Inflammatory macrophage (primary cell): Measurements from ENCODE around the gene DIPK1A.

Source experiments
- DNase-seq, 2 donors: peaks; one replicate each; pipeline ENCODE4 v3.0.0-alpha.2; 2020 to 2022

DIPK1A gene

DNA sequence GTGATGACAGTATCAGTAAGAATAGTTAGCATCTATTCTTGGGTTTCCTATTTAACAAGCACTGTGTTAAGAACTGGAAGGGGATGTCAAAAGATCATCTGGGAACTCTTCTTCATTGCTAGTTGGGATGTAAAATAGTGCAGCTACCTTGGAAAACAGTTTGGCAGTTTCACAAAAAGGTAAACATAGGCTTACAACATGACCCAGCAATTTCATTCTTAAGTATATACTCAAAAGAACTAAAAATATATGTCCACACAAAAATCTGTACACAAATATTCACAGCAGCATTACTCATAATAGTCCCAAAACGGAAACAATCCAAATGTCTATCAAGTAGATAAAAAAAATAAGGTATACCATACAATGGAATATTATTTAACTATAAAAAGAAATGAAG is 45.7 kb downstream of the DIPK1A start:
- DNase-seq: no peak

GRCh38 chr1:92913093-92913819 is 48.0 kb downstream of the DIPK1A start:
- no peak for DNase-seq

- no peak for DNase-seq
Measured at GRCh38 chr1:92910081-92910480, 51.2 kb downstream of the DIPK1A start.

DNA sequence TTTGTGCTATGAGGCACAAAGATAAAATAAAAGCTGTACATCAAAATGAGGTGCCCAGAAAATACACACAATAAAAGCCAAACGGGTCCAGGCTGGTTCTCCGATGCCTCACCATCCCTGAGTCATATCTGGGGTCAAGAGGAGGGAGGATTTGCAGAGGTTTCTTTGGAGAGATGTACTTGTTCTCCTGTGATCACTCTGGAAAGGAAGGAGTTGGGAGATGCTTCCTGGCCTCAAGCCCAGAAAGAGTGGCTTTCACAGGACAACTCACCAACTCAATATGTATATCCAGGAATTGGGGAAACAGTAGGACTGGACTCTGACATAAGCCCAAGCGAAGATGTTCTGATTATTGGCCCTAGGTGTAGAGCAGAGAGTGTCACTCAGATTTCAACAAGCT is 51.9 kb downstream of the DIPK1A start:
- DNase-seq: no peak

- DNase-seq: no peak
Measured at GRCh38 chr1:92907949-92908684, 53.1 kb downstream of the DIPK1A start.

GRCh38 chr1:92903765-92904164 is 57.5 kb downstream of the DIPK1A start:
- DNase-seq: no peak

- no peak for DNase-seq
Measured at GRCh38 chr1:92902406-92902744, 58.9 kb downstream of the DIPK1A start.

GRCh38 chr1:92901699-92902405 is 59.4 kb downstream of the DIPK1A start:
- no peak for DNase-seq

DNA sequence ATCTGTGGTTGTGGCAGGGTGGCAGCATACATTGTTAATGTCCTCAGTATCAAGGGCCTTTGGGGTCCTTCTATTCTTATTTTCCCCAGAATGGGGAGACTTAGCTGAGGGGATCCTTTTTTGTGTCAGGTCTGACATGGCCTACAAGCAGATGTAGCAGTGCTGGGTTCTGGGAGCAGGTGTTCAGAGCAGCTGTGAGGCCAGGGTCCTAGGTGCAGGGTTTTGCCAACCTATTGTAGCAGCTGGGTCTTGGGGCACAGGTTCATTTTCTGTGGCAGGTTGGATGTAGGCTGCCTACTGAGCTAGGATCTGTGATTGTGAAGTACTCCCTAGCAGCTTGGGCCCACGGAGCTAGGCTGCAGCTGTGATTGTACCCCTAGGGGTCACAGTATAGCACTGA is 60.1 kb downstream of the DIPK1A start:
- DNase-seq: no peak

GRCh38 chr1:92900539-92900938 is 60.7 kb downstream of the DIPK1A start:
- no peak for DNase-seq

DNA sequence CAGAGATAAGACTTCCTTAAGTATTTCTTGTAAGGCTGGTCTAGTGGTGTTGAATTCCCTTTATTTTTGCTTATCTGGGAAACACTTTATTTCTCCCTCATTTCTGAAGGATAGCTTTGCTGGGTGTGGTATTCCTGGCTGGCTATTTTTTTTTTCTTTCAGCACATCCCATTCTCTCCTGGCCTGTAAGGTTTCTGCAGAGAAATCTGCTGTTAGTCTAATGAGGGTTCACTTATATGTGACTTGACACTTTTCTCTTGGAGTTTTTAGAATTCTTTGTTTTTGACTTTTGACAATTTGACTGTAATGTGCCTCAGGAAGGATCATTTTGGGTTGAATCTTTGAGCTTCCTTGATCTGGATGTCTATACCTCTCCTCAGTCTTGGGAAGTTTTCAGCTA is 61.5 kb downstream of the DIPK1A start:
- DNase-seq: no peak

- DNase-seq: peak; percentile 22 to 29
Measured at GRCh38 chr1:92898053-92898452, 63.2 kb downstream of the DIPK1A start.

DNA sequence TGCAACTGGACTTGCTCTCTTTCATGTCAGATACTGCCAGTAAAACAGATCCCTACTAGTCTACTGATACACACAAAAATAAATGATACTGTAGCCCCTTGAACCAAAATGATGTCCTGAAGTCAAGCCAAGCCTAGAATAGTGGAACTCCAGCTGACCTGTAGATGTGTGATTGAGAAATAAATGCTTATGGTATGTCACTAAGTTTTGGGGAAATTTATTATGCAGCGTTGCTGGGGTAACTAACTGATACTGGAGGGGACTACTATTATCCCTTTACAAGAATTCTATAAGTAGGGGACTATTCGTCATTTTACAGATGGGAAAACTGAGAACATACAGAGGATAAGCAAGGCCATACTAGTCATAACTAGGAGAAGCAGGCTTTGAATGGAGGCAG is 73.8 kb downstream of the DIPK1A start:
- no peak for DNase-seq

DNA sequence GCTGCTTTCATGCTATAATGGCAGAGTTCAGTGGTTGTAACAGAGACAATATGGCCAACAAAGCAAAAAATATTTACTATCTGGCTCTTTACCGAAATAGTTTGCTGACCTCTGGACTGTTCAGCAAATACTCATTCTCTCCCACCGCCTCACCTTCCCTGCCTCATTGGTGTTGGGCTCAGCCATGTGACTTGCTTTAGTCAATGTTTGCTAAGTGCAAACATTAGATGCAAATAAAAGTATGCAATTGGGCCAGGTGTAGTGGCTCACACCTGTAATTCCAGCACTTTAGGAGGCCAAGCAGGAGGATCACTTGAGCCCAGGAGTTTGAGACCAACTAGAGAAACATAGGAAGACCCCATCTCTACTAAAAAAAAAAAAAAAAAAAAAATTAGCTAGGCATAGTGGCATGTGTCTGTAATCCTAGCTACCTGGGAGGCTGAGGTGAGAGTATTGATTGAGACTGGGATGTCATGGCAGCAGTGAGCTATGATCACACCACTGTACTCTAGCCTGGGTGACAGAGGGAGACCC is 74.3 kb downstream of the DIPK1A start:
- no peak for DNase-seq

DNA sequence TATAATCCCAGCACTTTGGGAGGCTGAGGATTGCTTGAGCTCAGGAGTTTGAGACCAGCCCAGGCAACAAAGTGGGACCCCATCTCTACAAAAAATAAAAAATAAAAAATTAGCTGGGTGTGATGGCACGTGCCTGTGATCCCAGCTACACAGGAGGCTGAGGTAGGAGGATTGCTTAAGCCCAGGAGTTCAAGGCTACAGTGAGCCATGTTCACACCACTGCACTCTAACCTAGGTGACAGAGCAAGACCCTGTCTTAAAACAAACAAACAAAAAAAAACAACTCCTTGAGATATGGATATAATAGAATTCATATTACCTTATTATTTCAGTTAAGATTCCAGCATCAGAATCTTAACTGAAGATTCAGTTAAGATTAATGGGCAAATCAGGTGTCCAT is 77.1 kb downstream of the DIPK1A start:
- DNase-seq: no peak

GRCh38 chr1:92883297-92883696 is 78.0 kb downstream of the DIPK1A start:
- no peak for DNase-seq

GRCh38 chr1:92882819-92883218 is 78.4 kb downstream of the DIPK1A start:
- peak; percentile 71 to 77 for DNase-seq

DNA sequence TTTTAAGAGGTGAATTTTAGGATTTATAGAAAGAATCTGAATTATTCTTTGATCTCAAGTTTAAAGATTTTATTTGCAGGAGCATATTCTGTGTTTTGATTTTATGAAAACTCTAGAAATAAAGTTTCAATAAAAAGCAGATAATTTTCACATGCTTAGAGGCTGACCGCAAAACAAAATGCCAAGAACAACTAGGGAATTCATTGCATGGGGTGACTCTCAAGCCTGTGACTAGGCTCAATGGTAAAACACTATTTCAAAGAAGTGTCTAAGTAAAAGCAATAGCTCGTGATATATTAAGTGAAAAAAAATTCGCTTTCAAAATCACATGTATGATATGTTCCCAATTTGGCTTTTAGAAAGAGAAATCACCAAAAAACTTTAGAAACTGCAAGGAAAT is 79.9 kb downstream of the DIPK1A start:
- DNase-seq: no peak

- no peak for DNase-seq
Measured at GRCh38 chr1:92879316-92879968, 81.8 kb downstream of the DIPK1A start.

DNA sequence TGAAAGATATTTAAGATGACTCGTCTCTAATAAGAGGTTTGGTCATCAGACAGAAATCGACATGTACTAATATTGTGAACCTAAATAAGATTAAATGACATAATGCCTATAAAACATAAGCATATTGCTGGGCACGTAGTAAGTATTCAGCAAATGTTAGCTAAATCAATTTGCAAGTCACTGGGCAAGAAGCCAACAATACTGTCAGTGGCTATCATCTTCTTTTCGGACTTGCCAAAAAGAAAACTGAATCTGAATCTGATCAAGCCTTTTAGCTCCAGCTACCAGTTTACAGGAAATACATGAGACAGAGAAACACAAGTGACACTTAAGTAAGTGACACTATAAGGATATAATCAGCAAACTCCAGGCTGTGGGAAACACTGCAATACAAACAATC is 83.5 kb downstream of the DIPK1A start:
- no peak for DNase-seq

DNA sequence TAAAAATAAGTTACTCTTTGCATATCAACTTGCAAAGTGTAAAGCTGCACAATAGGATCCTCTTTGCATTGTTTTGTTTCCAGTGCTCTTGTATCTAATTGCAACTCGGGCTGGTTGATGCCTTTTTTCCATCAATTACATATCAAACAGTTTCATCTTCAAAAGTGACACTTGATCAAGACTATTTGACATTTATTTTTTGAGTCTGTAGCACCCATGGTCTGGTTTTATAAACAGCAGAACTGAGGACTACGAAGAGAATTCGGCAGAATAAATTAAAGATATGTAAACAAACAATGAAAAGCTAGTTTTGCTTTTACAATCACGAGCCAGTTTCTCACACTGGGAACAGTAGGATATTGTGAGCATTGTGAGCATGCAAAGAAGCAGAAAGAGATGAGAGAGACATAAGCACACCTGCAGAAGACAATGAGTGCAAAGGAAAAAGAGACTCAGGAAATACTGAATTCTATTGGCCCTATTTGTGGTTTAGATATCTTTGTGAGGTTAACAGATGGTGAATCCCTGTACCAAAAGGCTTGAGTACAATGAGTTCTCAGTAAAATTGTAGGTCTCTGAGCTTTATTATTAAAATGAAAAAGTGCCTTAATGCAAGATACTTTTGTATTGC is 84.1 kb downstream of the DIPK1A start:
- no peak for DNase-seq

- no peak for DNase-seq
Measured at GRCh38 chr1:92876351-92876750, 84.9 kb downstream of the DIPK1A start.

GRCh38 chr1:92874987-92875386 is 86.3 kb downstream of the DIPK1A start:
- no peak for DNase-seq
